HG03571 (cell line): ENCODE data around the gene MGAT3.

Experiments
- ATAC-seq: cut with Tn5 transposase; IDR thresholded peaks from one replicate; pipeline ENCODE4 v1.9.1; 2021; ENCODE audit not compliant: unreplicated experiment

The MGAT3 gene

DNA sequence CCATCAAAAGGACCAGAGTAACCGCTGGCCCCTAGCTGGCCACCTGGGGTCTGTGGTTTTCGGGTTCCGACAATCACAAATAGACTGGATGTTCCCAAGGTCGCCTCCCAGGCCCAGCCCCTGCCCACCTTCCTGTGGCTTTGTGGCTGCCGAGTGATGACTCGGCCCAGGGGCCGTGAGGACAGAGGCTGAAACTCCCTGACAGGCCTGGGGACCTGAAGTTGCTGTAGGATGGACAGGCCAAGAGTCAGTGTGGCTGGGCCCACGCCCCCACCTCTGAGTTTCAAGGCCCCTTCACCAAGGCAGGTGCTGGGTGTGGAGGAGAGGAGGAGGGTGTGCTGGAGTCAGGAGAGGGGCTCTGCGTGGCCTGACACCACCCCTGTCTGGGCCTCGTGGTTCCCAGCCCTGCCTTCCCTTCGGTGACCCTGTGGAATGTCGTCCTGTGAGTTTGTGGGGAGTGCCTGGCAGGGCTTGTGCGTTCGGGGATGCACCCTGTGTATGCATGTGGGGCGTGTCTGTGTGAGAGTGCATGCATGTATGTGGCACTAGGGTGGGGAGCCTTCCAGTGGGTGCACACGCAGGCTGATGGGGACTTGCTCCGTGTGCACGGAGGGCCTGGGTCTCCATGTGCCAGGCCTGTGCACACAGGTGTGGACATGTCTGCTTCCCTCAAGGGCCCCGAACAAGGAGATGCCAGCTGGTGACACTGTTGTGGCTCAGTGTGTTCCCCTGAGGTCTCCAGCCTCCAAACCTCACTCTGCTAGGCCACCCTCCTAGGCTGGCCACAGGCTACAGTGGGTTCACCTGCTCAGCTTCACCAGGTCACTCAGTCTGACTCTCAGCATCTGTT, 8.4 kb upstream of the MGAT3 start:
- no peak for ATAC-seq

DNA sequence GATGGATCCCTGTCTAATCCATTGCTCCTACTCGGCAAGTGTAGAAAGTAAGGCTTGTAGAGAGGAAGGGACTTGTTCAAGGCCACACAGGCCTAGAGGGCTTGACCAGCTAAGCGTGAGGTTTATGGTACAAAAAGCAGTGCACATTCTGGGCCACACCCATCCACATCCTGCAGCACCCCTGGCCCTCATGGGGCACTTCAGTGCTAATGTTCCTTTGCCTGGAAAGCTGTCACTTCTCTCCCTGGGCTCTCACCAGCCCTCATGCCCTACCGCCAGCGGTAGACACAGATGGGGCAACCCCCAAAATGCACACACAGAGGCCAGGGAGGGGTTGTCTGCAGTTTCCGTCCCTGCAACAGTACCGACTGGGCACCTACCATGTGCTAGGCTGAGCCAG, 7.1 kb upstream of the MGAT3 start:
- ATAC-seq, result no peak

DNA sequence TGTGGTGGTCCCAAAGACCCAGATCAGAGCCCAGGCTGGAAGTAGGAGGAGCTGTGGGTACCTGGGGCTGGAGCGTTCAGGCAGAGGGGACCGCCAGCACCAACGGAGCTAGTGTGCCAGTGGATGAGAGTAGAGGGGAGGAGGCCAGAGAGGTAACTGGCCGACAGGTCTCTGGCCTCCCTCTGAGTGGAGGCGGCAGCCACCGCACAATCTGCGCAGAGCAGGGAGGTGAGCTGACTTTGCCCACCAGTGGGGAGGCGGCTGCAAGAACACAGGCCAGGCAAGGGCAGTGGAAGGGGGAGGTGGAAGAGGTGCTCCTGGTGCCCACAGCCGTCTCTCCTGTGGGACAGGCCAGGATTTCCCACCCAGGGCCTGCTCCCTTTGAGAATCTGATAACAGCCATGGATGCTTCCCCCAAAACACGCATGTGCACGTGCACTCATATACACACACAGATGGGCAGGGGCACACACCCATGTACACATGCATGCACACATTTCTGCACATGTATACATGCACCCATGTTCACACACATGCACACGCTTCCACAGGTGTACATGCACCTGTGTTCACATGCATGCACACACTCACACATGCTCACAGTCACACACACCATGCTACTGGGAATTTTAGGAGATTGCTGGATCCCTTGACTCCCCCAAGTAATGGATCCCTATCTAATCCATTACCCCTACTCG, 6.4 kb upstream of the MGAT3 start:
- ATAC-seq, result no peak

DNA sequence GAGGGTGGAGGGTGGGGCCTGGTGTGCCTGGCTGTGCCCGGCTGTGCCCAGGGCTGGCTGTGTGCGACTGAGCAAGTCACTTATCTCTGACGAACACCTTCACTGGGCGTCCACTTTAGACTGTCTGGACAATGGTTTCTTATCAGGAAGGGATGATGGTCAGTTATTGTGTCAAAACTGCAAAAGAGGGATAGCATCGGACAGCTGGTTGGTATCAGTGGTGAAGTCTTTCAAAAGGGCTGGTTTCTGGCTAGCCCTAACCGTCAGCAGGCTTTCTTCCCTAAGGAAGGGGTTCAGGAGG, 4.1 kb upstream of the MGAT3 start:
- ATAC-seq, result no peak

- ATAC-seq, result no peak
Observed at GRCh38 chr22:39453765-39454378, 2.9 kb upstream of the MGAT3 start.

- ATAC-seq, result no peak
Observed at GRCh38 chr22:39454385-39454871, 2.4 kb upstream of the MGAT3 start.

DNA sequence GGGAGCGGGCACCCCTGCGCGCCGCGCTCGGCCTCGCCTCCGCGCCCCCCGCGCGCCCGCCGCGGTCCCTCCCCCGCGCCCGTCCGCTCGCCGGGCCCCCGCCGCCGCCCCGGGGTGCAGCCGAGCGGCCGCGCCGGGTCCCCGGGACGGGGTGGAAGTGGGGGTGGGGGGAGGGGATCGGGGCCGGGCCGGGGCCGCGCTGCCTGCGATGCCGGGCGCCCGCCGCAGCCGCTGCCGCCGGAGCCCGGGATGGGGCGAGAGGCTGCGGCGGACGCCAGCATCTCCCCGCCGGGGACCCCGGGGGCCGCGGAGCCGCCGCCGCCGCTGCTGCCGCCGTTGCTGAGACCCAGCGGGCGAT, 365 bp downstream of the MGAT3 start:
- no peak for ATAC-seq

DNA sequence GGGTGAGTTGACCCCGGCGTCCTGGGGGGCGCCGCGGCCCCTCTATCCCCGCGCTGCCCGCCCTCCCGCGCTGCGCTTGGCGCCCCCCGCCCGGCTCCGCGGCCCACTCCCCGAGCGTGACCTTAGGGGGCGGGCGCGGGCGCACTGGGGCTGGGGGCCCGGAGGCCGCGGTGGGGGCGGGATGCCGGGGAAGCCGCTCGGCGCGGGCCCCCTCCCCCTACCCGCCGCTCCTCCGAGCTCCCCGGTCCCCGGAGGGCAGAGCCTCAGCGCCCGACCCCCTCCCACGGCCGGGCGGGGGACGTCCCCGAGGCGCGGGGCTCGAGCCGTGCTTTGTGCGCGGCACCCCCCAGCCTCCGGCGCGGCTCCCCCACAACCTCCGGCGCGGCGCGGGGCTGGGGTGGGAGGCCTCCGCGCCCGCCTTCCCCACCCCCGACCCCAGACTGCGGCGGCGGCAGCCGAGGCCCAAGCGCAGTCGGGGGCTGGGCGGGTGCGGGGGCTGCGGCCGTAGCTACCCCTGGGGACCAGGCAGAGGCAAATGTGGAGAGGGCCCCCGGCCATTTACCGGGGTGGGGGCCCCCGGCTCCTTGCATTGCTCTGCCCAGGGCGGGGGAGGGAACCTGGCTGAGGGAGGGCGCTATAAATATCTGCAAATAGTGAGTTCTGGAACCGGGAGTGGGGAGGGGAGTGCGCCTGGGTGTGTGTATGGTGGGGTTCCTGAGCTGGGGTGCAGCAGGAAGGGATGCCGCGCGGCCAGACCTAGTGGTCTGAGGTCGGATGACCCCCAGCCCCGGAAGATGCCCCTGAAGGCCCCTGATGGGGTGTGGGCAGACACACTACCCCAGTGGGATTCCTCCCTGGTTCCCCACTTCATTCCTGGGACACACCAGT, 988 bp downstream of the MGAT3 start:
- no peak for ATAC-seq

GRCh38 chr22:39458444-39459083, 1.8 kb downstream of the MGAT3 start:
- no peak for ATAC-seq

DNA sequence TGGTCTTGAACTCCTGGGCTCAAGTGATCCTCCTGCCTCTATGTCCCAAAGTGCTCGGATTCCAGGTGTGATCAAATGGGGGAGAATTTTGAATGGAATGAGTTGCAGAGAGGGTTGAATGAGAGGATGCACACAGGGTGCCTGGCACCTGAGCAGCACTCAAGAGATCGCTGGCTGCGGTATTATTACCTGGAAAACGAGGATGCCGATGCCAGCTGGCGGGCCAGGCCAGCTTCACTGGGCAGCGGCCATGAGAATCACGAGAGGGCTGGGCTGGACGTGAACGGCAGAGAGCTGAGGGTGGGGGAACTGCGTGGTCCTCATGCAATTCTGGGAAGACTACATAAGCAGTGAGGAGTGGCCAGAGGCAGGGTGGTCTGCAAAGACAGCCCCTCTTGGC, 2.9 kb downstream of the MGAT3 start:
- ATAC-seq, result no peak

- no peak for ATAC-seq
Observed at GRCh38 chr22:39462443-39463221, 5.8 kb downstream of the MGAT3 start.

GRCh38 chr22:39463277-39463676, 6.5 kb downstream of the MGAT3 start:
- no peak for ATAC-seq

DNA sequence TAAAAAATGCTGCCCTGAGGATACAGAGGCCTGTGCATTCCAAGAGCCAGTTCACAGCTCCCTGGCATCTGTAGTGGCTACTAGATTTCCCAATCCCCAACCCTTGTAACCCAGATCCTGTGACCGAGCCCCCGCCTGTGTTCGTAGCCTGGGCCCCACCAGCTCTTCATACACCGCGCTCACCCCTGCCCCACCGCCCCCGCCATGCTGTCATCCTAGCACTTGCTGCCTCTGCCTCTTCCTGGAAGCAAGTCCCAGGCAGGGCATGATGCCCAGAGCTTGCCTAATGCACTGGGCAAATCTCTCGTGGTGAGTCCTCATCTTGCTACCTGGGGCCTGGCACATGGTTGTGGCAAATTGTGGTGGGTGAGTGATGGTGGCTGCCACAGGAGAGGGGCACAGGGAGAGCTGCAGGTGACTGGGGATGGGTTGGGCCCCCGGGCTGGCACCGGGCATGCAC, 7.1 kb downstream of the MGAT3 start:
- no peak for ATAC-seq

GRCh38 chr22:39466228-39467006, 9.6 kb downstream of the MGAT3 start:
- ATAC-seq, result no peak

- ATAC-seq, result no peak
Observed at GRCh38 chr22:39467390-39467895, 10.6 kb downstream of the MGAT3 start.

- no peak for ATAC-seq
Observed at GRCh38 chr22:39468487-39469325, 11.9 kb downstream of the MGAT3 start.

DNA sequence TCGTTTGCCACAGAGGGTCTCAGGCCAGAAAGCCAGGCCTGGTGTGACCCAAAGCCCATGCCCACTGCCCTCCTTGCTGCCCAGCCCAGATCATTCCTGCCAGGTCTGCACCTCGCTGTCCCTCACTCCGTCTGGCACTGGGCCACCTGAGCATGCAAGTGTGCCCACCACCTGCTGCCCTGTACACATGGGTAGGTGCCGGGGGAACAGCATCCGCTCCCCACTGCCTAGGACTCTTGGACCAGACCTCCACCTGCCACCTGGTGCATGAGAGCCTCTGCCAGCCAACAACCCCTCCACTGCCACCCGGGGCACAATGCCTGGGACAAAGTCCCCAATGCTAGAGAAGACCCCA, 12.5 kb downstream of the MGAT3 start:
- ATAC-seq, result no peak
